H9 (cell line): ENCODE results near the gene SORCS2. TPM values are rescaled to one million over a fixed set of nuclear protein-coding genes. Genes with fewer than 3 reads are reported as not detected.

Experiments
- DNase-seq: peaks from one replicate; pipeline ENCODE4 v3.0.0-alpha.2; 2017
- H2AFZ ChIP-seq: one replicate; pipeline ENCODE4 v1.6.1; 2013; ENCODE audit warnings: mild to moderate bottlenecking, low read length, control low read depth, moderate library complexity
- H2AK5ac ChIP-seq: 2 replicates; pipeline ENCODE4 v1.6.1; 2013; ENCODE audit warnings: low read length, control low read depth, mixed read lengths; ENCODE audit not compliant: insufficient read length
- H2BK120ac ChIP-seq: one replicate; pipeline ENCODE4 v1.6.1; 2013; ENCODE audit warnings: low read depth, mild to moderate bottlenecking, low read length, control low read depth, inconsistent platforms; ENCODE audit not compliant: poor library complexity, severe bottlenecking
- H2BK12ac ChIP-seq: 2 replicates; pipeline ENCODE4 v1.6.1; 2013; ENCODE audit warnings: low read length, control low read depth, mixed read lengths, low read depth; ENCODE audit not compliant: insufficient read length
- H2BK15ac ChIP-seq: 2 replicates; pipeline ENCODE4 v1.6.1; 2013; ENCODE audit warnings: low read depth, low read length, control low read depth
- H2BK20ac ChIP-seq: one replicate; pipeline ENCODE4 v1.6.1; 2013; ENCODE audit warnings: low read depth, mild to moderate bottlenecking, low read length, control low read depth, inconsistent platforms; ENCODE audit not compliant: poor library complexity, severe bottlenecking
- H2BK5ac ChIP-seq: 2 replicates; pipeline ENCODE4 v1.6.1; 2013; ENCODE audit warnings: low read length, control low read depth, mixed read lengths; ENCODE audit not compliant: insufficient read length
- H3K14ac ChIP-seq: 2 replicates; pipeline ENCODE4 v1.6.1; 2013; ENCODE audit warnings: low read length, control low read depth; ENCODE audit not compliant: insufficient read depth
- H3K18ac ChIP-seq: 2 replicates; pipeline ENCODE4 v1.6.1; 2013; ENCODE audit warnings: low read depth, mild to moderate bottlenecking, mixed read lengths, low read length, control low read depth; ENCODE audit not compliant: insufficient read length
- H3K23ac ChIP-seq: 2 replicates; pipeline ENCODE4 v1.6.1; 2013; ENCODE audit warnings: low read length, control low read depth, mixed read lengths, low read depth; ENCODE audit not compliant: insufficient read length
- H3K23me2 ChIP-seq: 2 replicates; pipeline ENCODE4 v1.6.1; 2013; ENCODE audit warnings: low read depth, mild to moderate bottlenecking, mixed read lengths, low read length, control low read depth; ENCODE audit not compliant: insufficient read length, poor library complexity, severe bottlenecking
- H3K27ac ChIP-seq: 2 replicates; pipeline ENCODE4 v1.5.1; 2013; ENCODE audit warnings: low read length, control low read depth, mixed read lengths, low read depth; ENCODE audit not compliant: insufficient read length
- H3K27me3 ChIP-seq: 2 replicates; pipeline ENCODE4 v1.6.1; 2013; ENCODE audit warnings: low read length, control low read depth, inconsistent platforms; ENCODE audit not compliant: insufficient read depth
- H3K4ac ChIP-seq: 2 replicates; pipeline ENCODE4 v1.6.1; 2013; ENCODE audit warnings: low read depth, mild to moderate bottlenecking, control low read depth, inconsistent platforms, low read length, moderate library complexity
- H3K4me1 ChIP-seq: 2 replicates; pipeline ENCODE4 v1.6.1; 2013; ENCODE audit warnings: low read length, control low read depth, inconsistent platforms; ENCODE audit not compliant: insufficient read depth
- H3K4me2 ChIP-seq: 2 replicates; pipeline ENCODE4 v1.6.1; 2013; ENCODE audit warnings: low read length, control low read depth, mixed read lengths; ENCODE audit not compliant: insufficient read length, insufficient read depth
- H3K56ac ChIP-seq: 2 replicates; pipeline ENCODE4 v1.6.1; 2013; ENCODE audit warnings: low read depth, mild to moderate bottlenecking, mixed read lengths, low read length, control low read depth; ENCODE audit not compliant: insufficient read length
- H3K79me1 ChIP-seq: 2 replicates; pipeline ENCODE4 v1.6.1; 2013; ENCODE audit warnings: low read depth, mild to moderate bottlenecking, moderate library complexity, low read length, control low read depth, inconsistent platforms; ENCODE audit not compliant: insufficient read depth, poor library complexity, severe bottlenecking
- H3K79me2 ChIP-seq: 2 replicates; pipeline ENCODE4 v1.6.1; 2013; ENCODE audit warnings: low read length, control low read depth, inconsistent platforms; ENCODE audit not compliant: insufficient read depth
- H3K9ac ChIP-seq: 2 replicates; pipeline ENCODE4 v1.6.1; 2013; ENCODE audit warnings: low read length, control low read depth, mixed read lengths; ENCODE audit not compliant: insufficient read length; ENCODE audit errors: extremely low read depth
- H3K9me3 ChIP-seq: one replicate; pipeline ENCODE4 v1.6.1; 2013; ENCODE audit warnings: low read depth, low read length, inconsistent platforms; ENCODE audit not compliant: control insufficient read depth
- H3T11ph ChIP-seq: one replicate; pipeline ENCODE4 v1.6.1; 2013; ENCODE audit warnings: mild to moderate bottlenecking, low read length, control low read depth, inconsistent platforms
- H4K20me1 ChIP-seq: one replicate; pipeline ENCODE4 v1.6.1; 2013; ENCODE audit not compliant: control insufficient read depth, insufficient read length, insufficient read depth
- H4K5ac ChIP-seq: 2 replicates; pipeline ENCODE4 v1.6.1; 2013; ENCODE audit warnings: low read depth, mild to moderate bottlenecking, mixed read lengths, low read length, control low read depth; ENCODE audit not compliant: insufficient read length
- H4K8ac ChIP-seq: replicated peaks from 2 replicates; pipeline ENCODE4 v1.6.1; 2013; ENCODE audit warnings: low read length, control low read depth, mixed read lengths, low read depth; ENCODE audit not compliant: insufficient read length
- H4K91ac ChIP-seq: 2 replicates; pipeline ENCODE4 v1.6.1; 2013; ENCODE audit warnings: low read depth, mild to moderate bottlenecking, moderate library complexity, mixed read lengths, low read length, control low read depth; ENCODE audit not compliant: insufficient read length
- H3K27ac Mint-ChIP-seq, 3 experiments: 2 replicates in 2 of 3; 3 replicates in 1 of 3; pipeline ENCODE4 v1.8.0; 2020 to 2021; ENCODE audit warnings: mixed read lengths in 3 of 3, mild to moderate bottlenecking in 1 of 3, moderate library complexity in 1 of 3
- H3K27me3 Mint-ChIP-seq: 2 replicates; pipeline ENCODE4 v1.8.0; 2021; ENCODE audit warnings: low read depth, mild to moderate bottlenecking, moderate library complexity, mixed read lengths
- H3K36me3 Mint-ChIP-seq, 3 experiments: 2 replicates in 2 of 3; 3 replicates in 1 of 3; pipeline ENCODE4 v1.8.0; 2020 to 2021; ENCODE audit warnings: low read depth in 3 of 3, mixed read lengths in 3 of 3; ENCODE audit not compliant: insufficient read depth in 1 of 3
- H3K4me1 Mint-ChIP-seq, 2 experiments: 2 replicates each; pipeline ENCODE4 v1.8.0; 2020; ENCODE audit warnings: mixed read lengths in 2 of 2
- H3K4me3 Mint-ChIP-seq, 2 experiments: 2 replicates in 1 of 2; 3 replicates in 1 of 2; pipeline ENCODE4 v1.8.0; 2020 to 2021; ENCODE audit warnings: mild to moderate bottlenecking in 2 of 2, mixed read lengths in 2 of 2, moderate library complexity in 1 of 2
- H3K9me3 Mint-ChIP-seq, 2 experiments: 2 replicates in 1 of 2; 3 replicates in 1 of 2; pipeline ENCODE4 v1.8.0; 2020; ENCODE audit warnings: mild to moderate bottlenecking in 2 of 2, mixed read lengths in 2 of 2, moderate library complexity in 1 of 2
- CTCF ChIP-seq: fragments of 200-600 bp; sonication (generic); conservative IDR thresholded peaks from 3 replicates; pipeline ENCODE4 v1.8.0; 2021; ENCODE audit warnings: antibody characterized with exemption, mild to moderate bottlenecking
- WGBS: extraction: QIAGEN DNeasy Blood & Tissue Kit; methylation state at CpG from one replicate; pipeline ENCODE4 v1.1.7; 2013; ENCODE audit warnings: missing lambda C conversion rate, low lambda C conversion rate, mixed read lengths; ENCODE audit not compliant: insufficient read length; ENCODE audit errors: extremely low coverage; 5-methylcytosine and 5-hydroxymethylcytosine counted together
- total RNA-seq: library from RNA; stranded (reverse); gene quantifications from 2 replicates; pipeline ENCODE4 v1.2.1, GENCODE V29; 2021

Gene SORCS2
- total RNA-seq, 1 experiment from 2014 or later = 0.57 TPM

GRCh38 chr4:7542781-7543180, 350.4 kb downstream of the SORCS2 start:
- Histone ChIP-seq H3K23ac (no peak overlapping the region), H2BK5ac (no peak overlapping the region), H2BK15ac (no peak overlapping the region), H3K56ac (no peak overlapping the region), H2AK5ac (no peak overlapping the region), H2AFZ (no peak overlapping the region), H3K27ac (no peak overlapping the region), H3K4me2 (no peak overlapping the region), H3K4me1 (no peaks in the 10 kb centered on the region; the same call in 1 of the 2 replicates), H3K79me1 (no peaks in the 10 kb centered on the region), H4K20me1 (no peaks in the 10 kb centered on the region), H3K9ac (no peak overlapping the region), H2BK120ac (no peak overlapping the region), H2BK20ac (no peak overlapping the region), H3K9me3 (no peaks in the 10 kb centered on the region), H4K8ac (no peak overlapping the region), H3K27me3 (no peaks in the 10 kb centered on the region), H3K23me2 (no peaks in the 10 kb centered on the region), H4K5ac (no peak overlapping the region), H2BK12ac (no peak overlapping the region), H3T11ph (no peak overlapping the region), H3K4ac (no peak overlapping the region), H3K14ac (no peak overlapping the region), H3K79me2 (no peaks in the 10 kb centered on the region), H4K91ac (no peak overlapping the region), H3K18ac (no peak overlapping the region)
- Mint-ChIP-seq H3K4me3 (no peak overlapping the region), H3K9me3 (peaks cover 4 to 6% of the 10 kb centered on the region in 2 experiments; a peak in 3 of 5 replicates), H3K27me3 (peaks cover 4% of the 10 kb centered on the region), H3K27ac (no peak overlapping the region), H3K4me1 (peaks cover 0 to 2% of the 10 kb centered on the region in 2 experiments; a peak in 1 of 4 replicates), H3K36me3 (no peaks in the 10 kb centered on the region; a peak in 1 of 7 replicates)
- no peak for TF ChIP-seq CTCF
- no CpG with 5 or more reads among the region's 4 CpGs for WGBS
- DNase-seq = no peak
